IMR-90 (cell line): ENCODE results near the gene NPRL2.

Experiments used
- BHLHE40 ChIP-seq: fragments of 150-350 bp; IDR thresholded peaks from 2 replicates; pipeline ENCODE4 v1.6.1; 2016; ENCODE audit warnings: mild to moderate bottlenecking, low read depth, low read length
- CTCF ChIP-seq: conservative IDR thresholded peaks from 2 replicates; pipeline ENCODE4 v1.5.1; 2012; ENCODE audit warnings: mild to moderate bottlenecking, low read depth, low read length, improper control_type of control experiment
- ELK1 ChIP-seq: fragments of 150-350 bp; IDR thresholded peaks from 2 replicates; pipeline ENCODE4 v1.6.1; 2016; ENCODE audit warnings: low read depth, mild to moderate bottlenecking, low read length, moderate library complexity, borderline replicate concordance
- FOS ChIP-seq: fragments of 150-350 bp; IDR thresholded peaks from 2 replicates; pipeline ENCODE4 v1.6.1; 2016; ENCODE audit warnings: low read depth, low read length
- MAFK ChIP-seq: IDR thresholded peaks from 2 replicates; pipeline ENCODE4 v1.6.1; 2012; ENCODE audit warnings: low read depth, low read length, improper control_type of control experiment
- POLR2A ChIP-seq: IDR thresholded peaks from 2 replicates; pipeline ENCODE4 v1.6.1; 2012; ENCODE audit warnings: mild to moderate bottlenecking, low read depth, low read length
- RAD21 ChIP-seq: IDR thresholded peaks from 2 replicates; pipeline ENCODE4 v1.6.1; 2012; ENCODE audit warnings: low read length, improper control_type of control experiment
- RCOR1 ChIP-seq: IDR thresholded peaks from 2 replicates; pipeline ENCODE4 v1.6.1; 2012; ENCODE audit warnings: mild to moderate bottlenecking, low read length, improper control_type of control experiment; ENCODE audit not compliant: insufficient replicate concordance
- RFX5 ChIP-seq: IDR thresholded peaks from 2 replicates; pipeline ENCODE4 v1.8.0; 2012; ENCODE audit warnings: low read depth, mild to moderate bottlenecking, low read length, moderate library complexity
- USF2 ChIP-seq: fragments of 150-350 bp; IDR thresholded peaks from 2 replicates; pipeline ENCODE4 v1.6.1; 2017; ENCODE audit warnings: mild to moderate bottlenecking, antibody characterized with exemption, low read length, low read depth

GRCh38 chr3:50372349-50372748 is 21.8 kb upstream of the NPRL2 start:
- TF ChIP-seq ELK1, result no peak
- no peak for TF ChIP-seq POLR2A
- no peak for TF ChIP-seq RAD21
- TF ChIP-seq FOS, result no peak
- TF ChIP-seq CTCF, result no peak
- no peak for TF ChIP-seq RCOR1
- TF ChIP-seq USF2, result no peak
- no peak for TF ChIP-seq BHLHE40
- no peak for TF ChIP-seq MAFK
- no peak for TF ChIP-seq RFX5
